GM12801 (cell line): Measurements from ENCODE around the gene RPTOR.

Source experiments
- CTCF ChIP-seq: IDR thresholded peaks from one replicate; pipeline ENCODE4 v1.5.1; 2011; ENCODE audit warnings: control low read depth; ENCODE audit not compliant: insufficient read length; ENCODE audit errors: extremely low read depth

Gene RPTOR

GRCh38 chr17:80618304-80618703 is 73.7 kb downstream of the RPTOR start:
- TF ChIP-seq CTCF, result no peak

- TF ChIP-seq CTCF, result no peak
Observed at GRCh38 chr17:80619535-80620235, 75.0 kb downstream of the RPTOR start.

GRCh38 chr17:80621335-80621996 is 76.8 kb downstream of the RPTOR start:
- TF ChIP-seq CTCF, result no peak

GRCh38 chr17:80621997-80622357 is 77.3 kb downstream of the RPTOR start:
- no peak for TF ChIP-seq CTCF

- TF ChIP-seq CTCF, result no peak
Observed at GRCh38 chr17:80624864-80625263, 80.2 kb downstream of the RPTOR start.

- no peak for TF ChIP-seq CTCF
Observed at GRCh38 chr17:80625627-80626026, 81.0 kb downstream of the RPTOR start.

- TF ChIP-seq CTCF, result no peak
Observed at GRCh38 chr17:80629298-80630028, 84.8 kb downstream of the RPTOR start.
